ELF-1 (cell line): Measurements from ENCODE around the gene FAM163B.

Experiments
- DNase-seq: peaks from one replicate; pipeline ENCODE4 v3.0.0-alpha.2; 2016; ENCODE audit warnings: low read depth, low spot score

Gene FAM163B

GRCh38 chr9:133582501-133583045 is 26.6 kb downstream of the FAM163B start:
- DNase-seq: no peak

GRCh38 chr9:133581513-133582343 is 27.5 kb downstream of the FAM163B start:
- peak; percentile 51 for DNase-seq

GRCh38 chr9:133581011-133581410 is 28.2 kb downstream of the FAM163B start:
- DNase-seq: no peak

GRCh38 chr9:133580419-133580738 is 28.8 kb downstream of the FAM163B start:
- no peak for DNase-seq

GRCh38 chr9:133579601-133580418 is 29.4 kb downstream of the FAM163B start:
- DNase-seq: no peak

GRCh38 chr9:133578524-133579441 is 30.4 kb downstream of the FAM163B start:
- peak; percentile 47 for DNase-seq

GRCh38 chr9:133577737-133578112 is 31.5 kb downstream of the FAM163B start:
- no peak for DNase-seq

GRCh38 chr9:133576875-133577736 is 32.1 kb downstream of the FAM163B start:
- DNase-seq: no peak

GRCh38 chr9:133576031-133576874 is 32.9 kb downstream of the FAM163B start:
- no peak for DNase-seq

GRCh38 chr9:133575186-133576030 is 33.8 kb downstream of the FAM163B start:
- DNase-seq: no peak

- DNase-seq: no peak
Observed at GRCh38 chr9:133574771-133575170, 34.4 kb downstream of the FAM163B start.

GRCh38 chr9:133573791-133574515 is 35.2 kb downstream of the FAM163B start:
- DNase-seq: no peak

- no peak for DNase-seq
Observed at GRCh38 chr9:133572821-133573361, 36.3 kb downstream of the FAM163B start.

GRCh38 chr9:133571896-133572595 is 37.1 kb downstream of the FAM163B start:
- no peak for DNase-seq

- DNase-seq: no peak
Observed at GRCh38 chr9:133571391-133571890, 37.7 kb downstream of the FAM163B start.

- DNase-seq: no peak
Observed at GRCh38 chr9:133570691-133571080, 38.5 kb downstream of the FAM163B start.
